ENCODE data around the gene GRID2IP.

Gene GRID2IP

DNA sequence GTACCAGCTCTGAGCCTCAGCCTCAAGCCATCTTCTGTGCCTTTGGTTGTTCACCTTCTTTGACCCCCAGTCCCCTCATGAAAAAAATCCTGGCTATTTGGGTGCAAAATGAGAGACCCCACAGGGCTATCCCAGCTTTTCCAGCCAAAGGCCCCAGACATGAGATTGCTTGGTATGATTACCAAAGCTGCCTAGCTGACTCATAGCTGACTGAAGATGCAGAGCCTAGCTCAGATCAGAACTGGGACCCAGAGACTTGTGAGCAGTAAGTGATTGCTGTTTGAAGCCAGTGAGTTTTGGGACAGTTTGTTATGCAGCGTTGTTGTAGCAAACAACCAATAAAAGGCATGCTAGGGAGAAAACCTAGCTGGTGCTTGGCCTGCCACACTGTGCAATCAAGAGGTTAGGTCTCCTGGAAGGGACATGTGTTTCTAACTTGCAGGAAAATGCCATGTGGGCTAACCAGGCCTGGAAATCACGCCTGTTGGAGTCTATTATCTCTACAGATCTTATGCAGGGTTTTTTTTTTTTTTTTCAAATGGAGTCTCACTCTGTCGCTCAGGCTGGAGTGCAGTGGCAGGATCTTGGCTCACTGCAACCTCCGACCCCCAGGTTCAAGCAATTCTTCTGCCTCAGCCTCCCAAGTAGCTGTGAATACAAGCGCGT is 55.5 kb downstream of the GRID2IP start:
- no peak for DNase-seq (ENCODE audit: low spot score)
- Histone ChIP-seq H3K4me3 (no peak overlapping the region), H3K27ac (no peak overlapping the region)
- TF ChIP-seq, protein P1, sequence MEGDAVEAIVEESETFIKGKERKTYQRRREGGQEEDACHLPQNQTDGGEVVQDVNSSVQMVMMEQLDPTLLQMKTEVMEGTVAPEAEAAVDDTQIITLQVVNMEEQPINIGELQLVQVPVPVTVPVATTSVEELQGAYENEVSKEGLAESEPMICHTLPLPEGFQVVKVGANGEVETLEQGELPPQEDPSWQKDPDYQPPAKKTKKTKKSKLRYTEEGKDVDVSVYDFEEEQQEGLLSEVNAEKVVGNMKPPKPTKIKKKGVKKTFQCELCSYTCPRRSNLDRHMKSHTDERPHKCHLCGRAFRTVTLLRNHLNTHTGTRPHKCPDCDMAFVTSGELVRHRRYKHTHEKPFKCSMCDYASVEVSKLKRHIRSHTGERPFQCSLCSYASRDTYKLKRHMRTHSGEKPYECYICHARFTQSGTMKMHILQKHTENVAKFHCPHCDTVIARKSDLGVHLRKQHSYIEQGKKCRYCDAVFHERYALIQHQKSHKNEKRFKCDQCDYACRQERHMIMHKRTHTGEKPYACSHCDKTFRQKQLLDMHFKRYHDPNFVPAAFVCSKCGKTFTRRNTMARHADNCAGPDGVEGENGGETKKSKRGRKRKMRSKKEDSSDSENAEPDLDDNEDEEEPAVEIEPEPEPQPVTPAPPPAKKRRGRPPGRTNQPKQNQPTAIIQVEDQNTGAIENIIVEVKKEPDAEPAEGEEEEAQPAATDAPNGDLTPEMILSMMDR (IDR thresholded peaks at IDR 0.05): no peak

DNA sequence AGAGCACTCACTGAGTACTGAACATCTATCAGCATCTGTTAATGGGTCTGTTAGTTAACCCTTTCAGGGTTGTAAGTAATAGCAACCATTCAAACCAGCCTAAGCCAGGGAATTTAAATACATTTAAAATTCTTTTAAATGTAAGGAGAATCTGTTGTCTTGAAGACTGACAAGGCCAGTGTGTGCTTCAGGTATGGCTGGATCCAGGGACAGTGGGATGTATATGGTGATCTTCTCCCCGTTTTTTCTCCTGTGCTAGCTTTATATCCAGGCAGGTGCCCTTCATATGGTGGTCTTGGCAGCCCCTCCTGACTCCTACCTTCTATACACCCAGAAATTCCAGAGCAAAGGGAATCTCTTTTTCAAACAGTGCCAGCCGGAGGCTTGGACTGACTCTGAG is 56.9 kb downstream of the GRID2IP start:
- TF ChIP-seq, protein P1 (IDR thresholded peaks at IDR 0.05): no peak
- no peak overlapping the region for H3K27ac ChIP-seq
- H3K4me3 ChIP-seq: no peak overlapping the region
- no peak for DNase-seq (ENCODE audit: low spot score)

DNA sequence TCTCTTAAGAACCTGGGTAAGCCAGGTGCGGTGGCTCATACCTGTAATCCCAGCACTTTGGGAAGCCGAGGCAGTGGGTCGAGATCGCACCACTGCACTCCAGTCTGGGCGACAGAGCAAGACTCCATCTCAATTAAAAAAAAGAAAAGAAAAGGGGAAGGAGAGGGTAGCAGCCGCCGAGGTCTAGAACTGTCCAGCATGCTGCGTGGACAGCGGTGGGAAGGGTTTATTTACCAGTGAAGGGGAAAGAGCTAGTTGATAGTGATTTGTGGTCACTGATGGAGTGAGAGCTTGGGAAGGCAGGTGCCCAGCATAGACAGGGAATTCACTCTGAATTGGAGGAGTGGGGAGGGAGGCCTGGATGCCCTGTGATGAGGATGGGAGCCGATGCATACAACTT is 60.1 kb downstream of the GRID2IP start:
- Histone ChIP-seq H3K4me3 (no peak overlapping the region), H3K27ac (no peak overlapping the region)
- TF ChIP-seq, protein P1 (IDR thresholded peaks at IDR 0.05): no peak
- no peak for DNase-seq (ENCODE audit: low spot score)

DNA sequence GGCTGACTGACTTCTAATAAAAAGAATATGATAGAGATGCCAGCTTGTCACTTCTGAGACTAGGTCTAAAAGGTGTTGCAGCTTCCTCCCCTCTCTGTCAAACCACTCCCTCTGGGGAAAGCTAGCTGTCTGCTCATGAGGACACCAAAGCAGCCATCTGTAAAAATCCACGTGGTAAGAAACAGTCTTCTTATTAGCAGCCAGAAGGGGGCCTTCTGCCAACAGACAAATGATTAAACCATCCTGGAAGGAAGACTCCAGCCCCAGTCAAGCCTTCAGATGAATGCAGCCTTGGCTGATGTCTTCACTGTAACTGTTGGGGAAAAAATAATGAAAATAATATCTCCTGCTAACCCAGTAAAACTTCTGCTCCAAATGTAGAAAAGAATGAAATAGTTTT is 61.6 kb downstream of the GRID2IP start:
- DNase-seq (ENCODE audit: low spot score): no peak
- TF ChIP-seq, protein P1 (IDR thresholded peaks at IDR 0.05): no peak

DNA sequence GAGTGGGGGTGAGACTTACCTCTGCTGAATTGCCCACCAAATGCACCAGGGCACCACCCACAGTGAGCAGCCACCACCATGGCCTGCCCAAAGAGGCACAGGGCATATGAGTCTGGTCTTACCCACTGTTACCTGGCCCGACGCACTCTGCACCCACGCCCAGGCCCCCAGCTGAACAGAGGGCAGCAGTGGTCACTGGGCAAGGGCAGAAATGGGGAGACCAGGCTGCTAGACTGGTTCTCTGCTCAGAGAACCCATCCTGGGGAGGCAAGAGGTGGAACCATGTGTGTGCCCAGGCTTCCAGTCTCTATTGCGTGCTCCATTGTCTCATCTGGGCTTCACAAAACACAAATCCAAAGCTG is 64.1 kb downstream of the GRID2IP start:
- DNase-seq (ENCODE audit: low spot score): no peak
- TF ChIP-seq, protein P1 (IDR thresholded peaks at IDR 0.05): no peak
- Histone ChIP-seq H3K27ac (no peak overlapping the region), H3K4me3 (no peak overlapping the region)

More for the DNA sequence above, 61.6 kb downstream of the GRID2IP start:
- no peak overlapping the region for H3K4me3 ChIP-seq
- H3K27ac ChIP-seq: no peak overlapping the region

DNA sequence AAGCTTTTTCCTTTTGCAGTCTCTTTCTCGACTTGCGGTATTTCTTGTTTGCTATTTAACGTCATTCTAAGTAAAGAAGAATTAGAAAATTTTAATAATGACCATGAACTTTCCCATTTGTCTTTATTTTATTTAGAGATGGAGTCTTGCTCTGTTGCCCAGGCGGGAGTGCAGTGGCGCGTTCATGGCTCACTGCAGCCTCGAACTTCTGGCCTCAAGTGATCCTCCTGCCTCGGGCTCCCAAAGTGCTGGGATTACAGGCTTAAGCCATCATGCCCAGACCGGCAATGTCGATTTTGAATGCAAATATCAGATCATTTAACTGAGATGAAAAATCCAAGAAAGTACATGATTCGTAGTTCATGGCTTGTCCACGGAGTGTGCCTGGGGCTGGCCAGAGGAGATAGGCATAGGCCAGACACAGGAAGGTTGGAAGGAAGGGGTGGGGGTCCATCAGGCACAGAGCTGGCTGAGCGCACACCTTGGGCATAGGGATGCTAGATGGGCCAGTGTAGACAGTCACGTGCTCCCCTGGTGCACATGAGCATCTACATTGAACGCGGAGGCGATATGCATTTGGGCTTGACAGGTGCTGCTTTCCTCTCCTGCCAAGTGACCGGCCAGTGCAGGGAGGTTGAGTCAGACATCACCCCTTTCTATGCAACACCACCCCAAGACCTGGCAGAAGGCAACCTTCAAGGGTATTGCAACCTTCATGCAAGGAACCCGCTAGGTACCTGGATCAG is 64.7 kb downstream of the GRID2IP start:
- H3K4me3 ChIP-seq: no peak overlapping the region
- TF ChIP-seq, protein P1 (IDR thresholded peaks at IDR 0.05): no peak
- DNase-seq (ENCODE audit: low spot score): no peak
- no peak overlapping the region for H3K27ac ChIP-seq

DNA sequence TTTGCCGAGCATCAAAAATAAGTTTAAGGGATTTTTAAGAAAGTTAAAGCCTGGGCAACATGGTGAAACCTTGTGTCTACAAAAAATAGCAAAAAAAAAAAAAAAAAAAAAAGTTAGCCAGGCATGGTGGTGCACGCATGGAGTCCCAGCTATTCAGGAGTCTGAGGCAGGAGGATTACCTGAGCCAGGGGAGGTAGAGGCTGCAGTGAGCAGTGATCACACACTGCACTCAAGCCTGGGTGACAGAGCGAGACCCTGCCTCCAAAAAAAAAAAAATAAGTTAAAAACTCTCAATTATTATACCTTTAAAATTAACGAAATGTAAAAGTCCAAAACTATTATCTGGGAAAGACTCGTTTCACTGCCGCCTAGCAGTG is 68.5 kb downstream of the GRID2IP start:
- H3K4me3 ChIP-seq: peak overlapping the region; percentile 94
- H3K27ac ChIP-seq: peak overlapping the region; percentile 97 to 99

More for the DNA sequence above, 68.5 kb downstream of the GRID2IP start:
- no peak for DNase-seq (ENCODE audit: low spot score)
- TF ChIP-seq, protein P1 (IDR thresholded peaks at IDR 0.05): no peak

All from coronary artery (tissue), 2 donors.